Measurements from ENCODE around the gene OLFM1. TPM values are rescaled to one million over a fixed set of nuclear protein-coding genes. Genes with fewer than 3 reads are reported as not detected.

The OLFM1 gene
- total RNA-seq, 1 donor from 2014 or later: 1.8 TPM

DNA sequence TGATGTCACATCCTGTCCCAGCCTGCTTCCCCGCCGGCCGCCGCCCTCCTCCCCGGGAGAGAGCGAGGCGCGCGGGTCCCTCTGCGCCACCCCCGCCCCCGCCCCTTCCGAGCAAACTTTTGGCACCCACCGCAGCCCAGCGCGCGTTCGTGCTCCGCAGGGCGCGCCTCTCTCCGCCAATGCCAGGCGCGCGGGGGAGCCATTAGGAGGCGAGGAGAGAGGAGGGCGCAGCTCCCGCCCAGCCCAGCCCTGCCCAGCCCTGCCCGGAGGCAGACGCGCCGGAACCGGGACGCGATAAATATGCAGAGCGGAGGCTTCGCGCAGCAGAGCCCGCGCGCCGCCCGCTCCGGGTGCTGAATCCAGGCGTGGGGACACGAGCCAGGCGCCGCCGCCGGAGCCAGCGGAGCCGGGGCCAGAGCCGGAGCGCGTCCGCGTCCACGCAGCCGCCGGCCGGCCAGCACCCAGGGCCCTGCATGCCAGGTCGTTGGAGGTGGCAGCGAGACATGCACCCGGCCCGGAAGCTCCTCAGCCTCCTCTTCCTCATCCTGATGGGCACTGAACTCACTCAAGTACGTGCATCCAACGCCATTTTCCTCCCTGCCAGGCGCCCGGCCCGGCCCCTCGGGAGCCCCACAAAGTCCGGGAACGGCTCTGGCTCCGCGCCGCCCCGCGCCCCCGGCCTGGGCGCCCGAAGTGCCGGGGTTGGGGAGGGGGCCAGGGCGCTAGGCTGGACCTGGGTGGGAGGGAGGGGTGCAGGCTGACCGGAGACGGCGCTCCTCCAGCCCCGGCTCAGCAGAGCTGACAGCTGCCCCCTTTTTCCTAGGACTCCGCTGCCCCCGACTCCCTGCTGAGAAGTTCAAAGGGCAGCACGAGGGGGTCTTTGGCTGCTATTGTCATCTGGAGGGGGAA lies 12.0 kb upstream of the OLFM1 start:
- ATAC-seq (peak; percentile 66), DNase-seq (ENCODE audit: low spot score) (no peak)

GRCh38 chr9:135076143-135076875 lies 11.2 kb upstream of the OLFM1 start:
- DNase-seq (ENCODE audit: low spot score) (peak; percentile 6), ATAC-seq (no peak)

- peak; percentile 23 for DNase-seq (ENCODE audit: low spot score)
- no peak for ATAC-seq
Observed at GRCh38 chr9:135076876-135077430, 10.5 kb upstream of the OLFM1 start.

DNA sequence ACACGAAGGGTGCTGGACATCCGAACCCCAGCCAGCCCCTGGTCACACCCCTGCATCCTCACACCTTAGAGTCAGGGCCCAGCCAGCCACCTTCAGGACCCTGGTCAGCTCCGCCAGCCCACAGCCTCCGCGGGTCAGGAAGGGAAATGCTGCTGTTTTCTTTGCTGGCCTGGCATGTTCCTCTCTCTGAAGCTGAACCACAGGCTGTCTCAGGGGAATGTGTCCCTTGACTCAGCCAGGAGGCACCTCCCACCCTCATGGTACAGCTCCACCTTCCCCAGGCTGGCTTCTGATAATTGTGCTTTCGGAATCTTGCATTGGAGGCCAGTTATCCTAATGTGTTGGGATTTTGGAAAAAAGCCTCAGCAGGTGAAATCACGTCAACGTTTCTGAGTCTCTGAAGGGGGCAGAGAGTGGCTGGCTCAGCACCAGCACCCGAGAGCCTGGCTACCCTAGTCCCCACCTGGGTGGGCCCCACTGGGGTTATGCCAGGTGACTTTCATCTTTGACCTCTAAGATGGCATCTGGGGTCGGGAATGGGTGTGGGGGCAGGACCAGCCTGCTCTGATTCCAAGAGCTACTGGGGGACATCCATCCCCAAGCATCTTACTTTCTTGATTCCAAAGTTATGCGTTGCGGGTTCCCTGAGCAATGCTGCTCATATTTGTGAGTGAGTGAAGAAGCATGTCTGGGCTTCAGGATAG lies 9.8 kb upstream of the OLFM1 start:
- peak; percentile 37 for ATAC-seq
- DNase-seq (ENCODE audit: low spot score): peak; percentile 42

DNA sequence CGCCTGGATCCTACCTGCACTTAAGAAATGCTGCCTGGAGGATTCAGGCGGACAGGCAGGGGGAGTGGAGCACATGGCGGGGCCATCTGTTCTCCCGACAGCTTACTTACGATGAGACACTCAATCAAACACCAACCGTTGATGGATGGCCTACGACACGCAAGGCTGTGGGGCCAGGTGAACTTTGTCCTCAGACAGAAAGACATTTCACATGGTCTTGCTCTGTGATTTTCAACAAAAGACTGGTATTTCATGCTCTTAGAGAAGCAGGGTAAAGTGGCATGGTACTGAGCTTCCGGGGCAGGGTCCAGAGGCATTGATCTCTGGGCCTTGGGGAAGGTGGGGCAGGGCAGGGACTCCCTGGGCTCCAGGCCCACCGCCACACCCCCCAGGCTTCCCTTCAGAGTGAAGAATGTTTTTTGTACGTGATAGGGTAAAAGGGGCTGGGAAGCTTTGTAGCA lies 9.1 kb upstream of the OLFM1 start:
- ATAC-seq (no peak), DNase-seq (ENCODE audit: low spot score) (no peak)

DNA sequence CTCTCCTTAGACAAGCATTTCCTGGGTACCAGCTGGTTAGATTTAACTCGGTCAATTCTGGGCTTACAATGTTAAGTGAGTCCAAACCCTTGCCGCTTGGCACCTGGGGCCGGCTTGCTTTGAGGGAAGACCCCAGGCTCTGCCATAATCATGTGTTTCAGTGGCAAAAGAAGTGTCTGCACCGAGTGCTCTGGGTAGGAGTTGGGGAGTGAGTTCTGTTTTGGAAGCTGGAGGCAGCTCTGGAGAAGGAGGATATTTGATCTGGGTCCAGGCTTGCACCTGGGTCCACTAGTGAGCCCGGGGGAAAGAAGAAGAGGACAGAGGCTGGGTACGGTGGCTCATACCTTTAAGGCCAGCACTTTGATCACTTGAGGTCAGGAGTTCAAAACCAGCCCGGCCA lies 8.4 kb upstream of the OLFM1 start:
- DNase-seq (ENCODE audit: low spot score): no peak

GRCh38 chr9:135079676-135080075 lies 7.8 kb upstream of the OLFM1 start:
- ATAC-seq (no peak), DNase-seq (ENCODE audit: low spot score) (no peak)

More for the DNA sequence above, 8.4 kb upstream of the OLFM1 start:
- no peak for ATAC-seq

DNA sequence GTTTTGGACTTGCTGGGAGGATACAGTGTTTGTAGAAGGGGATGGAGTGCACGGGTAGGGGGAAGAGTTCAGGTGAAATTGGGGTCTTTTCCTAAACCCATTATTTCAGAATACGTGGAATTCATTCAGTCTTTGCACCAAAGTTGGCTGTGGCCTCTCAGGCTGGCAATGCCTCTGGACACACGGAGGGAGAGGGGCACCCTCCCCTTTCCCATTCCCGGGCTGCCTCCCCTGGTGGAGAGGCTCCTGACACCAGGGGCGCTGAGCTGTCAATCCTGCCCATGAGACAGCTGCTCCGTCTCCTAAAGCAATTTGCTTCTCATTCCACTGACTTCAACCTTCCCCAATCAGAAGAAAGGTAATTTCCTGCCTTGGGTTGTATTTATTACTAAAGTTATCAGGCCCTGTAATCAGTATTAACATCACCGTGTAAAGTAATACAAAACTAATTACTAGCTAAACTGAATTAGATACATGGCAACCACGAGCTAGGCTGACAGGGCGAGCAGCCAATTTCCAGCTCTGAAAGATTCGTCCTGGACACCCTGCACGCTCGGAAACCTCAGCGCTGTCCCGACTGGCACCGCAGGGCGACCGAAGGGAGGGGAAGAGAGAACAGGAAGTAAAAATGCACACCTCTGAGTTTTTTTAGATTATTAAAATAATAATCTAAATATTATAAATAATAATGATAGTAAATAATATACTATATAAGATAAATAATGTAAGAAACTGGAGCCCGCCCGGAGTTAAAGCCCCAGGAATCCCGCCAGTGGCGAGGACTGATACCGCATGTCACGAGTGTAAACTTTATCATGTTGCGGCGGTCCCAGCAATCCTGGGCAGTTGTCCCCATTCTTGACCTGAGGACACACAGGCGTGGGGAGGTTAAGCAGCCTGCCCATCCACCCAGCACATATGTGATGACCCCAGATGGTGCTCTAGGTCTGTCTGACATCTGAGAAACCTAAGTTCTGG lies 6.9 kb upstream of the OLFM1 start:
- DNase-seq (ENCODE audit: low spot score): no peak
- ATAC-seq: no peak

- ATAC-seq (no peak), DNase-seq (ENCODE audit: low spot score) (no peak)
Observed at GRCh38 chr9:135081264-135081660, 6.2 kb upstream of the OLFM1 start.

- ATAC-seq: no peak
- DNase-seq (ENCODE audit: low spot score): no peak
Observed at GRCh38 chr9:135081731-135082130, 5.7 kb upstream of the OLFM1 start.

DNA sequence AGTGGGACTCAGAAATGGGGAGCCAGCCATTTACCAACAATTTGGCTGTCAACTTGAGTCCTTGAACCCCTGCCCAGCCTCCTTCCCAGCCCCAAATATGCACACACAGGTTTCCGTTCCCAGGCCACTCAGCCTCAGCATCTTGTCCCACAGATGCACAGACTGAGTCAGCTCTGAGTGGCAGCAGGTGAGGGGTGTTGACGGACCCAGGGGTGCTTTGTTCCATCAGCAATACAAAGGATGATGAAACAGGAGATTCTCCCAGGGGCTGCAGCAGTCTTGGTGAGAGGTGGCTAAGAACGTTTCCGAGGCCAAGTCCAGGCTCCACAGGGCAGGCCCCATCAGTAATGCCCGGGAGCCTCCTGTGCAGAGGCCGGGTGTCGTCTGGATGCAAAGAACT lies 4.9 kb upstream of the OLFM1 start:
- DNase-seq (ENCODE audit: low spot score) (no peak), ATAC-seq (no peak)

DNA sequence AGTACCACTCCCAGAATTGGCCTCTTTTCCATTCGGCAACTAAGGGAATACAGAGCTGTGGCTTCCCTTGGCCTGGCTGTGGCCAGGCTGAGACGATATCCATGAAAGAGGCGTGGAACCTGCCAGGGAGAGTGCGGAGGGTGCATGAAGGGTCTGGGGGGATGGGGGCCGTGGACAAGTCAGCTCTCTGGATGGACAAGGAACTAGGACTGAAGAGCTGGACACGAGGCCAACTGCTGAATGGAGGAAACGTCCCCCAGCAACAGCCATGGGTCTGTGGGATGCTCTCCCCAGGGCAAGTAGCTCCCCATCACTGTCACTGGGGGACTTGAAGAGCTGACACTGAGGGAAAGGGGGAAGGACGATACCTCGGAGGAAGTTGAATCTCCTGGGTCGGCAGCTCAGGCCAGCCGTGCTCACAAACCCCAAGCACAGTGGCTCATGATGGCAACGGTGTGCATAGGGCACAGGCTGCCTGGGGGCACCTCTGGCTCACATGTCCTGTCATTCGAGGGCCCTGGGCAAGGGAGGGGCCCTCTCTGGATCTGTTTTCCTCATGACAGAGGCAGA lies 4.1 kb upstream of the OLFM1 start:
- no peak for DNase-seq (ENCODE audit: low spot score)
- ATAC-seq: no peak

DNA sequence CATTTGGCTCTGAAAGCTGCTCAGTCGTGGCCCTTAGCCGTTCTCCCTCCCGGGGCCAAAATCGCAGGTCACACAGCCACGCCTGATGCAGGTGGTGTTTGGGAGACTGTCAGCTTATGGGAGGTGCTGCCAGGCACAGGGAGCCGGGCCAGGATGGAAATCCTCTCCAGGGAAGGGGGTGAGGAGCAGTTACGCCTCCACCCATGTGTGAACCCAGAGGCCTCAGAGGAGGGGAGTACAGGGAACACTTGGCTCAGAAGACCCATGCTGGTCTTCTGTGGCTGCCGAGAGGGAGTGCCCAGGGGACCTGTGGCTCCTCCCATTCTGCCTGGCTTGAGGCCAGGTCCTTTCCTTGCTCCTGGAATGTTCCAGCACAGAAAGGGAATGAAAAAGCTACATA lies 3.6 kb upstream of the OLFM1 start:
- DNase-seq (ENCODE audit: low spot score) (no peak), ATAC-seq (no peak)

GRCh38 chr9:135084262-135084661 lies 3.2 kb upstream of the OLFM1 start:
- DNase-seq (ENCODE audit: low spot score) (no peak), ATAC-seq (no peak)

- ATAC-seq (no peak), DNase-seq (ENCODE audit: low spot score) (no peak)
Observed at GRCh38 chr9:135084881-135085760, 2.3 kb upstream of the OLFM1 start.

GRCh38 chr9:135085830-135086546 lies 1.5 kb upstream of the OLFM1 start:
- ATAC-seq: peak; percentile 90
- DNase-seq (ENCODE audit: low spot score): peak; percentile 80

- DNase-seq (ENCODE audit: low spot score) (no peak), ATAC-seq (no peak)
Observed at GRCh38 chr9:135086597-135087488, 625 bp upstream of the OLFM1 start.
